BLaER1 (cell line): ENCODE measurements around the gene LGALS4.
"Not testable (repeated sequence)": the region's sequence is repeated elsewhere in the genome, so short reads cannot be mapped to it uniquely, and the experiment has no call there.

Experiments
- H3K27ac ChIP-seq: shearing (Covaris generic); formaldehyde crosslinking; 2 replicates; pipeline ENCODE4 v1.8.1; 2022
- H3K27me3 ChIP-seq: shearing (Covaris generic); formaldehyde crosslinking; 2 replicates; pipeline ENCODE4 v1.8.1; 2022
- H3K36me3 ChIP-seq: shearing (Covaris generic); formaldehyde crosslinking; 2 replicates; pipeline ENCODE4 v1.8.1; 2022
- H3K4me1 ChIP-seq: shearing (Covaris generic); formaldehyde crosslinking; 2 replicates; pipeline ENCODE4 v1.8.1; 2022
- H3K4me2 ChIP-seq: shearing (Covaris generic); formaldehyde crosslinking; 2 replicates; pipeline ENCODE4 v1.8.1; 2022
- H3K4me3 ChIP-seq: shearing (Covaris generic); formaldehyde crosslinking; 2 replicates; pipeline ENCODE4 v1.8.1; 2022
- H3K9ac ChIP-seq: shearing (Covaris generic); formaldehyde crosslinking; 2 replicates; pipeline ENCODE4 v1.8.1; 2022
- H3K9me3 ChIP-seq: shearing (Covaris generic); formaldehyde crosslinking; 2 replicates; pipeline ENCODE4 v1.8.1; 2022
- H4K20me1 ChIP-seq: shearing (Covaris generic); formaldehyde crosslinking; 2 replicates; pipeline ENCODE4 v1.8.1; 2022
- Cebpa-rat ChIP-seq: shearing (Covaris generic); IDR thresholded peaks from 2 replicates; pipeline ENCODE4 v1.8.1; 2022

The LGALS4 gene

GRCh38 chr19:38812841-38813320, at the start of gene LGALS4:
TSS of gene LGALS4 (minus strand) at chr19:38812945. CDS start at chr19:38812886, 59 bp downstream.
- Histone ChIP-seq H3K9me3 (peaks cover 7% of the 10 kb centered on the region; the same call in 1 of the 2 replicates), H3K9ac (no peak within 1 kb of the TSS), H3K27ac (no peak within 1 kb of the TSS), H3K27me3 (no peaks in the 10 kb centered on the region), H3K4me2 (no peak within 1 kb of the TSS), H3K4me3 (no peak within 1 kb of the TSS), H3K36me3 (peaks cover 41% of the 10 kb centered on the region), H4K20me1 (no peaks in the 10 kb centered on the region; the same call in 1 of the 2 replicates), H3K4me1 (no peaks in the 10 kb centered on the region)
- no peak for TF ChIP-seq Cebpa-rat

GRCh38 chr19:38861368-38861767, 48.6 kb upstream of the LGALS4 start:
- no peaks in the 10 kb centered on the region for H4K20me1 ChIP-seq
- H3K4me3 ChIP-seq, result no peak overlapping the region
- H3K27ac ChIP-seq, result no peak overlapping the region
- H3K9me3 ChIP-seq, result 0 out of 2 replicates have a peak, but pooled peaks cover 2% of the 10 kb centered on the region
- no peaks in the 10 kb centered on the region for H3K36me3 ChIP-seq
- no peak for TF ChIP-seq Cebpa-rat
- H3K4me1 ChIP-seq, result peaks cover 96% of the 10 kb centered on the region
- no peak overlapping the region for H3K4me2 ChIP-seq
- H3K27me3 ChIP-seq, result no peaks in the 10 kb centered on the region
- no peak overlapping the region for H3K9ac ChIP-seq

- peaks cover 82% of the 10 kb centered on the region for H3K4me1 ChIP-seq
- H3K4me2 ChIP-seq, result peak overlapping the region; percentile 88
Observed at GRCh38 chr19:38859631-38860204, 47.0 kb upstream of the LGALS4 start.

GRCh38 chr19:38856813-38857212, 44.1 kb upstream of the LGALS4 start:
- H3K27me3 ChIP-seq, result no peaks in the 10 kb centered on the region
- peak overlapping the region; percentile 18; the same call in 1 of the 2 replicates for H3K4me3 ChIP-seq
- no peaks in the 10 kb centered on the region for H4K20me1 ChIP-seq
- no peak for TF ChIP-seq Cebpa-rat
- peaks cover 7% of the 10 kb centered on the region; the same call in 1 of the 2 replicates for H3K9me3 ChIP-seq
- H3K36me3 ChIP-seq, result no peaks in the 10 kb centered on the region
- H3K4me2 ChIP-seq, result peak overlapping the region; percentile 88
- peaks cover 73% of the 10 kb centered on the region for H3K4me1 ChIP-seq
- H3K9ac ChIP-seq, result no peak overlapping the region
- H3K27ac ChIP-seq, result peak overlapping the region; percentile 33; the same call in 1 of the 2 replicates

More at GRCh38 chr19:38859631-38860204, 47.0 kb upstream of the LGALS4 start:
- H3K36me3 ChIP-seq, H4K20me1 ChIP-seq, H3K9me3 ChIP-seq, H3K4me3 ChIP-seq, H3K27me3 ChIP-seq, H3K9ac ChIP-seq: not testable (repeated sequence)
- H3K27ac ChIP-seq, result peak overlapping the region; percentile 38; the same call in 1 of the 2 replicates

- H3K36me3 ChIP-seq, H3K27me3 ChIP-seq, H3K4me3 ChIP-seq, H4K20me1 ChIP-seq, H3K4me2 ChIP-seq, H3K9me3 ChIP-seq, H3K27ac ChIP-seq, H3K9ac ChIP-seq: not testable (repeated sequence)
- peaks cover 74% of the 10 kb centered on the region for H3K4me1 ChIP-seq
Observed at GRCh38 chr19:38855751-38856150, 43.0 kb upstream of the LGALS4 start.

- H3K9ac ChIP-seq, H3K4me2 ChIP-seq, H3K27ac ChIP-seq, H3K4me3 ChIP-seq, H3K27me3 ChIP-seq, H4K20me1 ChIP-seq, H3K9me3 ChIP-seq, H3K36me3 ChIP-seq: not testable (repeated sequence)
- peaks cover 67% of the 10 kb centered on the region for H3K4me1 ChIP-seq
Observed at GRCh38 chr19:38854961-38855360, 42.2 kb upstream of the LGALS4 start.

- Histone ChIP-seq H3K9ac (peak overlapping the region; percentile 91), H3K27ac (peak overlapping the region; percentile 93), H3K4me3 (peak overlapping the region; percentile 81; the same call in 1 of the 2 replicates)
Observed at GRCh38 chr19:38853214-38853613, 40.5 kb upstream of the LGALS4 start.

GRCh38 chr19:38852231-38853044, 39.7 kb upstream of the LGALS4 start:
- TF ChIP-seq Cebpa-rat, result no peak
- H3K27me3 ChIP-seq, result no peaks in the 10 kb centered on the region
- peak overlapping the region; percentile 81 for H3K4me3 ChIP-seq
- H3K9me3 ChIP-seq, result peaks cover 7% of the 10 kb centered on the region; the same call in 1 of the 2 replicates
- peaks cover 14% of the 10 kb centered on the region for H3K36me3 ChIP-seq
- peak overlapping the region; percentile 93 for H3K27ac ChIP-seq
- H3K4me1 ChIP-seq, result peaks cover 55% of the 10 kb centered on the region
- H3K9ac ChIP-seq, result peak overlapping the region; percentile 91
- H4K20me1 ChIP-seq, result peaks cover 18% of the 10 kb centered on the region
- H3K4me2 ChIP-seq, result peak overlapping the region; percentile 87

More at GRCh38 chr19:38853214-38853613, 40.5 kb upstream of the LGALS4 start:
- H3K9me3 ChIP-seq, result peaks cover 7% of the 10 kb centered on the region; the same call in 1 of the 2 replicates
- peaks cover 6% of the 10 kb centered on the region for H3K36me3 ChIP-seq
- H3K4me1 ChIP-seq, result peaks cover 55% of the 10 kb centered on the region
- H3K27me3 ChIP-seq, result no peaks in the 10 kb centered on the region
- no peak for TF ChIP-seq Cebpa-rat
- peak overlapping the region; percentile 87 for H3K4me2 ChIP-seq
- H4K20me1 ChIP-seq, result peaks cover 10% of the 10 kb centered on the region

GRCh38 chr19:38851622-38852230, 39.0 kb upstream of the LGALS4 start:
- no peak for TF ChIP-seq Cebpa-rat
- peaks cover 55% of the 10 kb centered on the region for H3K4me1 ChIP-seq

More at GRCh38 chr19:38851622-38852230, 39.0 kb upstream of the LGALS4 start:
- Histone ChIP-seq H3K27ac (peak overlapping the region; percentile 93), H3K4me3 (peak overlapping the region; percentile 81), H3K9ac (peak overlapping the region; percentile 91), H4K20me1 (peaks cover 25% of the 10 kb centered on the region), H3K9me3 (peaks cover 7% of the 10 kb centered on the region; the same call in 1 of the 2 replicates), H3K36me3 (peaks cover 21% of the 10 kb centered on the region), H3K4me2 (peak overlapping the region; percentile 98), H3K27me3 (no peaks in the 10 kb centered on the region)
